ENCODE data around the gene DCLRE1B.

DCLRE1B gene

GRCh38 chr1:113950908-113951307 lies 45.8 kb downstream of the DCLRE1B start (continued):
- peak; percentile 90 for TF ChIP-seq ATF2 (tag by site-specific recombination; IDR thresholded peaks at IDR 0.05; ENCODE audit: low read depth)

- H3K36me3 ChIP-seq (ENCODE audit: control insufficient read depth in 2 of 2, insufficient read depth in 1 of 2, low read length in 2 of 2) = peaks cover 12 to 24% of the 10 kb centered on the region in 2 experiments
- ChIA-PET CTCF (interaction anchor here (0.6 to 1.3 kb wide), 3 partner anchors 10 to 331 kb away, joined by 3 read pairs; no protein-coding TSS in a partner anchor), POLR2A (interaction anchor here (0.7 kb wide), 1 partner anchor 27 kb away, joined by 3 read pairs; no protein-coding TSS in a partner anchor)
- TF ChIP-seq GFI1B (tag by site-specific recombination; IDR thresholded peaks at IDR 0.05) (no peak), ZNF664 (tag by site-specific recombination; IDR thresholded peaks at IDR 0.05) (no peak), ZNF223 (tag by site-specific recombination; IDR thresholded peaks at IDR 0.05) (no peak), KLF16 (tag by site-specific recombination; IDR thresholded peaks at IDR 0.05) (no peak), ZNF274 (IDR thresholded peaks at IDR 0.05; ENCODE audit: low read length) (no peak), ZNF274 (tag by site-specific recombination; IDR thresholded peaks at IDR 0.05; ENCODE audit: borderline replicate concordance) (no peak), ZNF341 (tag by site-specific recombination; IDR thresholded peaks at IDR 0.05; ENCODE audit: low read depth) (no peak), ZNF645 (tag by site-specific recombination; IDR thresholded peaks at IDR 0.05) (no peak), SP3 (tag by site-specific recombination; IDR thresholded peaks at IDR 0.05) (no peak), ZBTB20 (tag by site-specific recombination; IDR thresholded peaks at IDR 0.05) (no peak), ZNF292 (tag by site-specific recombination; IDR thresholded peaks at IDR 0.05; ENCODE audit: borderline replicate concordance, low read depth) (no peak), ZNF211 (tag by site-specific recombination; IDR thresholded peaks at IDR 0.05; ENCODE audit: low read depth) (no peak), BCL11A (tag by site-specific recombination; IDR thresholded peaks at IDR 0.05; ENCODE audit: low read depth) (no peak), ZNF146 (tag by site-specific recombination; IDR thresholded peaks at IDR 0.05) (no peak), ZBTB44 (tag by site-specific recombination; IDR thresholded peaks at IDR 0.05) (no peak), ZNF138 (tag by site-specific recombination; IDR thresholded peaks at IDR 0.05; ENCODE audit: borderline replicate concordance) (no peak)
- TF ChIP-seq, protein P1, sequence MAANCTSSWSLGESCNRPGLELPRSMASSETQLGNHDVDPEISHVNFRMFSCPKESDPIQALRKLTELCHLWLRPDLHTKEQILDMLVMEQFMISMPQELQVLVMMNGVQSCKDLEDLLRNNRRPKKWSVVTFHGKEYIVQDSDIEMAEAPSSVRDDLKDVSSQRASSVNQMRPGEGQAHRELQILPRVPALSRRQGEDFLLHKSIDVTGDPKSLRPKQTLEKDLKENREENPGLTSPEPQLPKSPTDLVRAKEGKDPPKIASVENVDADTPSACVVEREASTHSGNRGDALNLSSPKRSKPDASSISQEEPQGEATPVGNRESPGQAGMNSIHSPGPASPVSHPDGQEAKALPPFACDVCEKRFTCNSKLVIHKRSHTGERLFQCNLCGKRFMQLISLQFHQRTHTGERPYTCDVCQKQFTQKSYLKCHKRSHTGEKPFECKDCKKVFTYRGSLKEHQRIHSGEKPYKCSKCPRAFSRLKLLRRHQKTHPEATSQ (tag by site-specific recombination; IDR thresholded peaks at IDR 0.05) = no peak
- TF ChIP-seq, protein P2, sequence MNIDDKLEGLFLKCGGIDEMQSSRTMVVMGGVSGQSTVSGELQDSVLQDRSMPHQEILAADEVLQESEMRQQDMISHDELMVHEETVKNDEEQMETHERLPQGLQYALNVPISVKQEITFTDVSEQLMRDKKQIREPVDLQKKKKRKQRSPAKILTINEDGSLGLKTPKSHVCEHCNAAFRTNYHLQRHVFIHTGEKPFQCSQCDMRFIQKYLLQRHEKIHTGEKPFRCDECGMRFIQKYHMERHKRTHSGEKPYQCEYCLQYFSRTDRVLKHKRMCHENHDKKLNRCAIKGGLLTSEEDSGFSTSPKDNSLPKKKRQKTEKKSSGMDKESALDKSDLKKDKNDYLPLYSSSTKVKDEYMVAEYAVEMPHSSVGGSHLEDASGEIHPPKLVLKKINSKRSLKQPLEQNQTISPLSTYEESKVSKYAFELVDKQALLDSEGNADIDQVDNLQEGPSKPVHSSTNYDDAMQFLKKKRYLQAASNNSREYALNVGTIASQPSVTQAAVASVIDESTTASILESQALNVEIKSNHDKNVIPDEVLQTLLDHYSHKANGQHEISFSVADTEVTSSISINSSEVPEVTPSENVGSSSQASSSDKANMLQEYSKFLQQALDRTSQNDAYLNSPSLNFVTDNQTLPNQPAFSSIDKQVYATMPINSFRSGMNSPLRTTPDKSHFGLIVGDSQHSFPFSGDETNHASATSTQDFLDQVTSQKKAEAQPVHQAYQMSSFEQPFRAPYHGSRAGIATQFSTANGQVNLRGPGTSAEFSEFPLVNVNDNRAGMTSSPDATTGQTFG (tag by site-specific recombination; IDR thresholded peaks at IDR 0.05; ENCODE audit: borderline replicate concordance) = no peak
- TF ChIP-seq, protein P3, sequence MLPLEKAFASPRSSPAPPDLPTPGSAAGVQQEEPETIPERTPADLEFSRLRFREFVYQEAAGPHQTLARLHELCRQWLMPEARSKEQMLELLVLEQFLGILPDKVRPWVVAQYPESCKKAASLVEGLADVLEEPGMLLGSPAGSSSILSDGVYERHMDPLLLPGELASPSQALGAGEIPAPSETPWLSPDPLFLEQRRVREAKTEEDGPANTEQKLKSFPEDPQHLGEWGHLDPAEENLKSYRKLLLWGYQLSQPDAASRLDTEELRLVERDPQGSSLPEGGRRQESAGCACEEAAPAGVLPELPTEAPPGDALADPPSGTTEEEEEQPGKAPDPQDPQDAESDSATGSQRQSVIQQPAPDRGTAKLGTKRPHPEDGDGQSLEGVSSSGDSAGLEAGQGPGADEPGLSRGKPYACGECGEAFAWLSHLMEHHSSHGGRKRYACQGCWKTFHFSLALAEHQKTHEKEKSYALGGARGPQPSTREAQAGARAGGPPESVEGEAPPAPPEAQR (tag by site-specific recombination; IDR thresholded peaks at IDR 0.05) = no peak
- H3K4me1 ChIP-seq (ENCODE audit: control insufficient read depth, insufficient read depth, low read length) = peaks cover 14% of the 10 kb centered on the region; the same call in 1 of the 2 replicates
- H3K9me3 ChIP-seq (ENCODE audit: control insufficient read depth, insufficient read depth, low read depth, low read length) = no peaks in the 10 kb centered on the region
- H3K4me3 ChIP-seq (ENCODE audit: low read depth, low read length) = no peak overlapping the region
- no peak overlapping the region for H3K27ac ChIP-seq (ENCODE audit: extremely low read depth, low read depth, low read length)
Observed at GRCh38 chr1:113951719-113952118, 46.6 kb downstream of the DCLRE1B start.

Data from HEK293 (cell line).